NCI-H2107 treated with DMSO at 0.1 percent for 48 hours (cell line): ENCODE results near the gene CCDC61.

Experiments
- DNase-seq: peaks from one replicate; lab custom pipeline; 2025; ENCODE audit not compliant: unreplicated experiment; lab: John Stamatoyannopoulos, UW

CCDC61 gene

DNA sequence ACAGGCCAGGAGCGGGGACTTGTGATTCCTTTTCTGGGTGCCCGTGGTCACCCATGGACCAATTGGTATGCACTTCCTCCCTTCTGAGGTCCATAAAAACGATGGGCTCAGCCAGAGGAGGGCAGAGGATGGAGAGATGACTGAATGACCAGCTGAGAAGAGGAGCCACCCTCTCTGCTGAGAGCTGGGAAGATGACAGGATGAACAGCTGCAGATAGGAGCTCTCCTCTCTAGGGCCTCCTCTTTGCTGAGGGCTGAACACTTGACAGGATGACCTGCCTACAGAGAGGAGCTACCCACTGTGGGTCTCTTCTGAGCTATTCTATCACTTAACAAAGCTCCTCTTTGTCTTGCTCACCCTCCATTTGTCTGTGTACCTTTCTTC, 41.5 kb downstream of the CCDC61 start:
- no peak for DNase-seq

DNA sequence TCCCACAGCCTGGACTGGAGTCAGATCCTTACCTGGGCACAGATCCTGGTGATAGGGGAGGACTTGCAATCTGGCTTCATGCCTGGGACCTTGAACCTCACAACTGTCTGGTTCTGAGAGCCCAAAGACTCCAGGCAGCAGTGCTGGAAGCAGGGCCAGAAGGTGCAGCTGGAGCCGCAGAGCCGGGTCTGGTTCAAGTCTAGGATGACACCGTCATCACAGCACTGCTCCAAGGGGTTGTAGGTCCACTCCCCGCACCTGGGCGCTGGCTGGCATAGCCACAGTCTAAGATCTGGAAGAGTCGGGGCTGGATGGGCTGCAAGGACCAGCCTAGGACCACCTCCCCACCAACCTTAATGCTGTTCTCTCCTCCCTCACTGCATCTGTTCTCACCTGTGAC, 44.9 kb downstream of the CCDC61 start:
- DNase-seq = no peak

DNA sequence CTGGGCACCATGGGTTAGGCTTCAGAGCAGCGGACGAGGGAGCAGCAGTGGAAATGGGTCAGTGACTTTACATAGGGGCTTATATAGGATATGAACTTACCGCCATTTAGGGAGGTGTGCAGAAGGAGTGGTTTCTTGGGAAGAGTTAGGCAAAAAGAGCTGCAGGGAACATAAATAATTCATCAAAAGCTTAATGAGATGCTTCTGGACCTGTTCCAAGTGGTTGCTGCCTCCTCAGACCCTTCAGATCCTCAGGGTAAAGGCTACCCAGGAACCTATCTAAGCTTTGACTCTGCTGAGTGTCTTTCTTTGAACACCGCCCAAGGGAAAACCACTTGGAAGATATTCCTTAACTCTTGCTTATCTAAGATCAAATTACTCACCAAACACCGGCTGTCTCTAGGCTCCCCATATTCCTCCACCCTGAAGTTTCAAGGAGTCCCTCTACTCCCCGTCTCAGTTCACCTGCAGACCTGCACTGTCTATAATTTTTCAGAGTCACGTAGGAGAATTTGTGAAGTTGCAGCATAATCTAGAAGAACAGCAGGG, 45.8 kb downstream of the CCDC61 start, which contains the start of gene IGFL4:
Gene IGFL4, minus strand, starts transcription at position 51 of the 549 bp plus-strand sequence. Its CDS starts 40 bp downstream, at position 11.
- DNase-seq = peak; percentile 24

DNA sequence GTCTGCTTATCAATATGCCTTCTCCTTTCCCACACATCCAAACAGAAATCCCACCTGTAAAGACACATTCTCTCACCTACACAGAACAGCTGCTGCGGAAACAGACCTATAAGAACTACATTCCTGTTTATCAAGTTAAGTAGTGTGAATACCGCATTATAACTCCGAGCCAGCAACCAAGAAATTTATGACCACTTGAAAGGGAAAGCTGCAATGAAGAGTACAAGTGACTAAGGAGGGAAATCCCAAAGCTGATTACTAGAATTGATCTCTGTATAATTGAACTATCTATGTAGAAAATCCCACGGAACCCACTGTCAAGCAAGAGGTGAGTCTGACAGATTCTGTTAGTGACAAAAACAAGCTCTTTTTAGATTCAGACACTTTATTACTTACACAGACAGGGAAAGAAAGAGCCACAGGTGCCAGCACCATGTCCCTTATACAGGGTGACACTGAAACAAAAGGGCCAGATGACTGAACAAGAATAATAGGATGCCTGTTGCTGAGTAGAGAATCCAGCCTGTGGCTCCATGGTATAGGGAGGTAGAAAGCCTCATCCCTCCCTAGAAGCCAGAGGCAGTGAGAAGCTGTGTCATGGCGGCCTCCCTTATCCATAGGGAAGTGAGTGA, 47.1 kb downstream of the CCDC61 start:
- DNase-seq = no peak

DNA sequence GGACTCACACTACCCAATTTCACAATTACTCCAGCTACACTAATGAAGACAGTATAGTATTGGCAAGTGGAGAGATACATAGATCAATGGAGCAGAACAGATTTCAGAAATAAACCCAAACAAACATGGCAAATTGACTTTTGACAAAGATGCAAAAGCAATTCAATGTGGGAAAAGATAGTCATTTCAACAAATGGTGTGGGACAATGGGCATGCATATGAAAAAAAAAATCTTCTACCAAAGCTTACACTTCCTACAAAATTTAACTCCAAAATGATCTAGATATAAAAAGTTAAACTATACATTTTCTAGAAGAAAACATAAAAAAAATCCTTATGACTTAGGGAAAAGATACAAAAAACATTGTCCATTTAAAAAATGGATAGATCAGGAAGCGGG, 48.3 kb downstream of the CCDC61 start:
- DNase-seq = no peak

DNA sequence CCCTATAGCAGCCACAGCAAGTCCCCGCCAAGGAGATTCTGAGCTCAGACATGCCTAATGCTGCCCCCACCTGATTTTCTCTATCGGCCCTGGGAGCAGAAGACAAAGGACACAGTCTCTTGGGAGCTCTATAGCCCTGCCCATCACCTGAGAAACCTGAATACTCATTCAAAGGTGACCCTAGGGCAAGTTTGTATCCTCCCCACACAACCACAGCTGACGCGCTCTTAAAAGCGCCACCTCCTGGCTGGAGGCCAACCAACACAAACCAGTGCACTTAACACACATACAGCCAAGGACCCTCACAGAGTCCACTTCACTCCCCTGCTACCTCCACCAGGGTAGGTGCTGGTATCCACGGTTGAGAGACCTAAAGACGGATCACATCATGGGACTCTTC, 54.3 kb downstream of the CCDC61 start:
- DNase-seq = no peak

DNA sequence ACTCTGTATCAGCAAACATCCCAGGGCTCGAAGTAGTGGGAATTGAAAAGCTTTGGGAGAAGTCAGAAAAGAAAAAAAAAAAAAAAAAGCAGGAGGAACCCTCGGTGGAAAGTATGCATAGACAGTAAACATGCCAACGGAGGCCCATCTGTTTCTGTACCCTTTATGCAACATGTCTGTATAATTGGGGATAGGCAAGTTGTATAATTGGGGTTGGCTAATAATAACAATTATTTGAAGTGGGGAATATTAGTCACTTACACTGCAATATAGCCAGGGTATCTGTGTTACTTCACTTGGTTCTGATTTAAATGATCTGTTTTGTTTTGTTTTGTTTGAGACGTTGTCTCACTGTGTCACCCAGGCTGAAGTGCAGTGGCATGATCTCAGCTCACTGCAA, 57.6 kb downstream of the CCDC61 start:
- DNase-seq = no peak

DNA sequence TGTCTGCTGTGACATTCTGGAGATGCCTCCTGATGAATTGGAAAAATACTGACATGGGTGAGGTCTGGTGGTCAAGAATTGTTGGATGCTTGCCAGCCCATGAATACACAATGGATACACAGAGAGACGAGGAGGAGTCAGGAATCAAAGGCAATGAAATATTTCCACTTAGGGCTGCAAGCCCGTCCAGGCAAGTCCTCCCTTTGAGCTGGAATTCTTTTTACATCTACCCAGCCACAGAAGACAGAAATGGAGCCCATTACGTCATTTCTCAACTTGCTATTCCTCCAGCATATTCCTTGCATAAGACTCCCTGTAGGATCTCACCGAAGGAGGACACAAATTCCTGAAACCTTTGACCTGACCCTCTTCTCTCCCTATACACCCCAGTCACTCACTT, 61.3 kb downstream of the CCDC61 start:
- no peak for DNase-seq

DNA sequence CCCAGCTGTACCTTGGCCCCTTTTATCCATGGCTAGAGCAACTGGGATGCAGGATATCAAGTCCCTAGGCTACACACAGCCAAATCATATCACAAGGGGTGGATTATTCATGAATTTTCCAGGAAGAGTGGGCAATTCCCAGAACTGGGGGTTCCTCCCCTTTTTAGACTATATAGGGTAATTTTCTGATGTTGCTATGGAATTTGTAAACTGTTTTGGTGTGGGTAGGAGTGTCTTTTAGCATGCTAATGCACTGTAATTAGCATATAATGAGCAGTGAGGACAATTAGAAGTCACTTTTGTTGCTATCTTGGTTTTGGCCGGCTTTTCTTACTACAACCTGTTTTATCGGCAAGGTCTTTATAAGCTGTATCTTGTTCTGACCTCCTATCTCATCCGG, 63.5 kb downstream of the CCDC61 start:
- no peak for DNase-seq

DNA sequence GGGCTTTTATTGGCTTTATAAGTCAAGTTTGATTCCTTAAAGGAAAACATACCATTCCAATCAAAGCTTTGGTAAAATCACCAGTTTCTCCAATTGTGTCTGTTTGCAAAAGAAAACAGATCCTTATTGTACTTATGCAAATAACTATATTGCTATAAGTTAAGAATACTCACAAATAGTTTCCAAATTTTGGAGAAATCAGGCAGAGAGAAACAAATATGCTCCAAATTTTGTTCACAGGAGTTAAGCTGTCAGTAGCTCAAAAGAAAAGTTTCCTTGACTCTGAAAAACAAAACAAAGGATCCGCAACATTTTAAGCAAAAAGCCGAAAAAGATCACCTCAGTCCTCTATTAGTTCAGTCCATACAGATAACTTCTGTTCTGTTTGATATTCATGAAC, 64.7 kb downstream of the CCDC61 start:
- no peak for DNase-seq

DNA sequence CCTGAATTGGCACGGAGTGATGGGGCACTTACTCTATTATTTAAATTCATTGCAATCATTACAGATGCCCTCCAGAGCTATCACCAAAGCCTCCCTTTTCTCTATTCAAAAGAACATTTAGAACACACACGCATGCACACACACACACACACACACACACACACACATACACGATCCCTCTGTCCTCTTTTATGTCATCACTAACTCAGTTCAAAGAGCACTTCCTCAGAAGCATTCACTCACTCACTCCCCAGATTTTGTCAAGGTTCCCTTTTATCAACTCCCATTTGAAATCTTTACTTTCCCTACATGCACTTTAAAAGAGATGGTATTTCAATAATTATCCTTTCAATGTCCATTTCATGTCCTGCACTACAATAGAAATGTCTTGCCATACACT, 67.9 kb downstream of the CCDC61 start:
- no peak for DNase-seq

DNA sequence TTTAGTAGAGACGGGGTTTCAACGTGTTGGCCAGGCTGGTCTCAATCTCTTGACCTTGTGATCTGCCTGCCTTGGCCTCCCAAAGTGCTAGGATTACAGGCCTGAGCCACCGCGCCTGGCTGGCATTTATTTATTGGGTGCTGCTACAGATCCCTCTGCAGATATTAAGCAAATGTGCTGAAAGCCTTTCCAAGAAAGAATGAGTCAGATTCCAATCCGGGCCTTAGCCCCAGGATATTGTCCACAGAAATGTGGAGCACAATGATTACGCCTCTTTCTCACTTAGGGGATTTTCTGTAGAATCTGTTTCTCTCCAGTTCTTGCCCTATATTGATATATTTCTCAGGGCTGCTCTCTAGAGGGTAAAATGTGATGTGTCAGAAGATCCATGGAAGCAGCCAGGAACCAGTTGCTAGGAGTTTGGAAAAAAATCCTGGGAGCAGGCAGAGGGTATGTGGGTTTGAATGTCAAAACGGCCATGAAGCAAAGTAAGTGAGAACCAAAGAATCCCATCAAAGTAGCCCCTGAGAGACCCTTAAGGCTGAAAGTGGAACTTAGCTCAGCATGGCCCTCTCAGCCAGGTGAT, 70.3 kb downstream of the CCDC61 start:
- DNase-seq = no peak

DNA sequence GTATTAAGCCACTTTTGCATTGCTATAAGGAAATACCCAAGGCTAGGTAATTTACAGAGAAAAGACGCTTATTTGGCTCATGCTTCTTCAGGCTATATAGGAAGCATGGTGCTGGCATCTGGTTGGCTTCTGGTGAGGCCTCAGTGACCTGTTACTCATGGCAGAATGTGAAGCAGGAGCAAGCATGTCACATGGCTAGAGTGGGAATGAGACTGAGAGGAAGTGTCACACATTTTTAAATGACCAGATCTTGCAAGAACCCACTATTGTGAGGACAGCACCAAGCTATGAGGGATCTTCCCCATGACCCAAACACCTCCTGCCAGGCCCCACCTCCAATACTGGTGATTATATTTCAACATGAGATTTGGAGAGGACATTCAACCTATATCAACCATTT, 71.2 kb downstream of the CCDC61 start:
- DNase-seq = no peak

DNA sequence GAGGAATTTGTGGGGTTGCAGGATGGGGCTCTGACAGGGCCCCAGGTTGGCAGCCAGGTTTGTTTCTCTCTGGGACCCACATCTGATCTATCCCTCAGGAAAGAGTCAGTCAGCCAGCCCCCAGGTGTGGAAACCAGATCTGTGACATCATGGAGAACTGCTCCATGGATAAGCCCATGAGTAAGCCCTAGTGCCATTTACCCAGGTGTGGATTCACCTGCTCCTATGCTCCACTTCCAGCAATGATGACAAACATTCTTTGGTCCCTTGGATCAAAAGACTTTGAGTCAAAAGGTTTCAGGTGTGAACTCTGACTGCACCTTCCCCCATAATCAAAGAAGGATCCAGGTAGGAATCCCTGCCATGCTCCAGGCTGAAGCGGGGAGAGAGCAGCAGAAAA, 72.4 kb downstream of the CCDC61 start:
- DNase-seq = no peak
